Esophagus muscularis mucosa (tissue), 3 donors: ENCODE measurements around the gene PTBP1.

Experiments used
- CTCF ChIP-seq, 3 experiments: fragments of 200-600 bp in 2 of 3; fragments of 450-650 bp in 1 of 3; sonication (generic) in 2 of 3; IDR thresholded peaks; one replicate each; pipeline ENCODE4 v1.5.1; 2017 to 2019; ENCODE audit warnings: antibody characterized with exemption in 3 of 3, mild to moderate bottlenecking in 2 of 3, moderate library complexity in 1 of 3
- POLR2A ChIP-seq: fragments of 450-650 bp; IDR thresholded peaks from one replicate; pipeline ENCODE4 v1.6.1; 2017; ENCODE audit warnings: antibody characterized with exemption, moderate library complexity, mild to moderate bottlenecking, low read depth
- POLR2AphosphoS5 ChIP-seq, 2 donors: sonication (generic); formaldehyde crosslinking; IDR thresholded peaks; one replicate each; pipeline ENCODE4 v1.6.1; 2017; ENCODE audit warnings: antibody characterized with exemption in 2 of 2

- TF ChIP-seq CTCF (IDR thresholded peaks at IDR 0.05) (no peak), POLR2A (no peak), POLR2AphosphoS5 (IDR thresholded peaks at IDR 0.05) (no peak)
Measured at GRCh38 chr19:748274-748598, 49.0 kb upstream of the PTBP1 start.
